ENCODE measurements around the gene MUL1. TPM values are rescaled to one million over a fixed set of nuclear protein-coding genes. Genes with fewer than 3 reads are reported as not detected.
"Not testable (repeated sequence)": the region's sequence is repeated elsewhere in the genome, so short reads cannot be mapped to it uniquely, and the experiment has no call there.

MUL1 gene
- total RNA-seq, 4 donors from 2014 or later = 22.1 to 36.4 (median 27.1) TPM

DNA sequence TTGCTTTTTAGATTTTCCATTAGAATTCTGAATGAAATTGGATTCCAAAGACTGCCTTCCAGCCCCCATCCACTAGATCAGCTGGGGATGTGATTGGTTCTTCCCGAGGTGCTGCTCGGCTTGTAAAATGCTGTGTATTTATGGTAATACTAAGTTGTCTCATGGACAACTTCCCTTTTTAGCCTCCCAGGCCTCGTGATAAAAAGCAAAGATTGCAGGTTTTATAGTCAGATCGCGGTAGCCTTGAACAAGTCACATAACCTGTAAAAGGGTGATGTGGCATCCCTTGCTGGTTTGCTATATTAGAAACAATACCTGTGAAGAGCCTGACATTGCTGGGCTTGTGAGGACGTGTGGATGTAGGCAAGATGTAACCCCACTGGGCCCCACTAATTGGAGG lies 10.4 kb downstream of the MUL1 start:
- no peak for DNase-seq (ENCODE audit: low spot score)
- no peak for ATAC-seq (ENCODE audit: low FRiP score)
- no peak for TF ChIP-seq CTCF (IDR thresholded peaks at IDR 0.05)

DNA sequence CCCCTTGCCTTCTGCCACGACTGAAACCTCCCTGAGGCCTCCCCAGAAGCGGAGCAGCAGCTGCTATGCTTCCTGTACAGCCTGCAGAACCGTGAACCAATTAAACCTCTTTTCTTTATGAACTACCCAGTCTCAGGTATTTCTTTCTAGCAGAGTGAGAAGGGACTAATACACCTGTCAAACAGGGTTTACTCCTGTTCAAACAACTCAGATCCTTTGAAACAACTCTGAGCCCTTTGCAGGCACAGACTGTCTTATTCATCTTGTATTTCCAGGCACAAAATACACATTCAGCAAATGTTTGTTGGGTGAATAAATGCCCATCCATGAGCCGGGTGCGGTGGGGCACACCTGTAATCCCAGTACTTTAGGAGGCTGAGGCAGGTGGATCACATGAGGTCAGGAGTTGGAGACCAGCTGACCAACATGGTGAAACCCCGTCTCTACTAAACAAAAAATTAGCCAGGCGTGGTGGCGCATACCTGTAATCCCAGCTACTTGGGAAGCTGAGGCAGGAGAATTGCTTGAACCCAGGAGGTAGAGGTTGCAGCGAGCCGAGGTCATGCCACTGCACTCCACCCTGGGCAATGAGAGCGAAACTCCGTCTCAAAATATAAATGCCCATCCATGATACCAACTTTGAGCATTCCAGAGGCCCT lies 11.1 kb downstream of the MUL1 start:
- not testable (repeated sequence) for ATAC-seq (ENCODE audit: low FRiP score); DNase-seq (ENCODE audit: low spot score)

DNA sequence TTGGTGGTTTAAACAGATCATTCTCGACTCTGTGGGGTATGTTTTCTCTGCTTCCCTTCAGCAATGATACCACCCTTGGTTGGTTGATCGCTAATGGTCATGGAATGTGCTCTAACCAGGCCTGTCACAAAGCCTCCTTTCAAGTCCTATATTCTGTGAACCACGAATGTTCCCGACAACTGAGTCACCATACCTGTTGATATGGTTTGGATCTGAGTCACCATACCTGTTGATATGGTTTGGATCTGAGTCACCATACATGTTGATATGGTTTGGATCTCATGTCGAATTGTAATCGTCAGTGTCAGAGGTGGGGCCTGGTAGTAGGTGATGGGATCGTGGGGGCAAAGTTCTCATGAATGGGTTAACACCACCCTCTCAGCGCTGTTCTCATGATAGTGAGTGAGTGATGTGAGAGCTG lies 11.7 kb downstream of the MUL1 start:
- no peak for DNase-seq (ENCODE audit: low spot score)
- ATAC-seq (ENCODE audit: low FRiP score) = no peak
- no peak for TF ChIP-seq CTCF (IDR thresholded peaks at IDR 0.05)

GRCh38 chr1:20495661-20496060 lies 12.3 kb downstream of the MUL1 start:
- DNase-seq (ENCODE audit: low spot score) = no peak
- TF ChIP-seq CTCF (IDR thresholded peaks at IDR 0.05) = no peak
- ATAC-seq (ENCODE audit: low FRiP score) = no peak

GRCh38 chr1:20494609-20495311 lies 13.2 kb downstream of the MUL1 start:
- ATAC-seq (ENCODE audit: low FRiP score) = no peak
- DNase-seq (ENCODE audit: low spot score) = no peak
- TF ChIP-seq CTCF (IDR thresholded peaks at IDR 0.05) = no peak

- DNase-seq (ENCODE audit: low spot score) (peak; percentile 97), ATAC-seq (ENCODE audit: low FRiP score) (peak; percentile 83)
- TF ChIP-seq CTCF (IDR thresholded peaks at IDR 0.05) = peak in 2 of 3 donors; percentile 79 to 95
These were observed 13.9 kb downstream of the MUL1 start for GRCh38 chr1:20493839-20494608.

- ATAC-seq (ENCODE audit: low FRiP score) = no peak
- DNase-seq (ENCODE audit: low spot score) = no peak
- TF ChIP-seq CTCF (IDR thresholded peaks at IDR 0.05) = no peak
These were observed 14.6 kb downstream of the MUL1 start for GRCh38 chr1:20493309-20493708.

All from omental fat pad (tissue), 4 donors.